WTC11 (cell line): Measurements from ENCODE around the gene MT1M. TPM values are rescaled to one million over a fixed set of nuclear protein-coding genes. Genes with fewer than 3 reads are reported as not detected.

Source experiments
- ATAC-seq: fragments of 200-7000 bp; cut with Tn5 transposase; 2 replicates; pipeline ENCODE4 v1.10.0; 2021; ENCODE audit warnings: mild to moderate bottlenecking, moderate library complexity
- CTCF ChIA-PET: fragments of 300-600 bp; sonication (Branson Sonifier 250); formaldehyde crosslinking; loops from one replicate; lab custom pipeline; 2021; ENCODE audit warnings: antibody characterized with exemption; lab: Charles Lee
- POLR2A ChIA-PET: fragments of 350-600 bp; sonication (Branson Sonifier 250); formaldehyde crosslinking; loops from one replicate; lab custom pipeline; 2021; ENCODE audit warnings: antibody characterized with exemption; lab: Charles Lee
- DNase-seq: peaks from one replicate; pipeline ENCODE4 v3.0.0; 2021; ENCODE audit warnings: low spot score
- H3K27ac Mint-ChIP-seq: 2 replicates; pipeline ENCODE4 v1.8.0; 2021; ENCODE audit warnings: mixed read lengths
- H3K27me3 Mint-ChIP-seq: 2 replicates; pipeline ENCODE4 v1.8.0; 2021; ENCODE audit warnings: low read depth, mild to moderate bottlenecking, moderate library complexity, mixed read lengths
- H3K36me3 Mint-ChIP-seq: 2 replicates; pipeline ENCODE4 v1.8.0; 2021; ENCODE audit warnings: mixed read lengths
- H3K4me1 Mint-ChIP-seq: 2 replicates; pipeline ENCODE4 v1.8.0; 2022; ENCODE audit warnings: mixed read lengths
- H3K4me3 Mint-ChIP-seq: 2 replicates; pipeline ENCODE4 v1.8.0; 2021; ENCODE audit warnings: mild to moderate bottlenecking, moderate library complexity, mixed read lengths
- H3K9me3 Mint-ChIP-seq: 2 replicates; pipeline ENCODE4 v1.8.0; 2021; ENCODE audit warnings: mixed read lengths
- ATF1 ChIP-seq: sonication (generic); formaldehyde crosslinking; IDR thresholded peaks from 2 replicates; pipeline ENCODE4 v1.8.1; 2023; ENCODE audit warnings: mild to moderate bottlenecking, moderate library complexity, missing genetic modification reagents
- CREB1 ChIP-seq: sonication (generic); formaldehyde crosslinking; IDR thresholded peaks from 2 replicates; pipeline ENCODE4 v1.8.0; 2023; ENCODE audit warnings: mild to moderate bottlenecking, missing genetic modification reagents
- FOXP1 ChIP-seq: sonication (generic); formaldehyde crosslinking; IDR thresholded peaks from 2 replicates; pipeline ENCODE4 v1.8.0; 2022; ENCODE audit warnings: missing genetic modification reagents, mild to moderate bottlenecking, moderate library complexity, borderline replicate concordance
- IRF2 ChIP-seq: sonication (generic); formaldehyde crosslinking; IDR thresholded peaks from 2 replicates; pipeline ENCODE4 v1.8.0; 2022; ENCODE audit warnings: low read depth, missing genetic modification reagents, borderline replicate concordance
- NFATC4 ChIP-seq: fragments of 250-450 bp; sonication (Bioruptor Pico); IDR thresholded peaks from 2 replicates; pipeline ENCODE4 v1.9.0; 2021; ENCODE audit warnings: mild to moderate bottlenecking
- RELA ChIP-seq: sonication (generic); formaldehyde crosslinking; IDR thresholded peaks from 2 replicates; pipeline ENCODE4 v1.8.1; 2022; ENCODE audit warnings: missing genetic modification reagents, mild to moderate bottlenecking, borderline replicate concordance
- SP1 ChIP-seq: sonication (generic); formaldehyde crosslinking; conservative IDR thresholded peaks from 2 replicates; pipeline ENCODE4 v1.8.1; 2022; ENCODE audit warnings: missing genetic modification reagents
- ZNF219 ChIP-seq: sonication (generic); formaldehyde crosslinking; IDR thresholded peaks from 2 replicates; pipeline ENCODE4 v1.8.0; 2023; ENCODE audit warnings: missing genetic modification reagents, mild to moderate bottlenecking, borderline replicate concordance
- ZNF396 ChIP-seq: fragments of 250-450 bp; sonication (Bioruptor Pico); IDR thresholded peaks from 2 replicates; pipeline ENCODE4 v1.8.0; 2021; ENCODE audit warnings: mild to moderate bottlenecking, moderate library complexity, borderline replicate concordance
- total RNA-seq: library from RNA; stranded (reverse); gene quantifications from 3 replicates; pipeline ENCODE4 v1.2.3, GENCODE V29; 2021
- TF ChIP-seq, protein P1 (sequence below): fragments of 250-450 bp; sonication (Bioruptor Pico); IDR thresholded peaks from 2 replicates; pipeline ENCODE4 v1.9.0; 2021; ENCODE audit warnings: mild to moderate bottlenecking
- TF ChIP-seq, protein P2 (sequence below): sonication (generic); formaldehyde crosslinking; IDR thresholded peaks from 2 replicates; pipeline ENCODE4 v1.8.0; 2022; ENCODE audit warnings: mild to moderate bottlenecking, missing genetic modification reagents
- TF ChIP-seq, protein P3 (sequence below): sonication (generic); formaldehyde crosslinking; IDR thresholded peaks from 2 replicates; pipeline ENCODE4 v1.8.0; 2022; ENCODE audit warnings: missing genetic modification reagents
- TF ChIP-seq, protein P4 (sequence below): fragments of 250-450 bp; sonication (Bioruptor Pico); IDR thresholded peaks from 2 replicates; pipeline ENCODE4 v1.9.0; 2021; ENCODE audit warnings: mild to moderate bottlenecking, borderline replicate concordance
- TF ChIP-seq, protein P5 (sequence below): sonication (generic); formaldehyde crosslinking; IDR thresholded peaks from 2 replicates; pipeline ENCODE4 v1.8.0; 2023; ENCODE audit warnings: missing genetic modification reagents

The MT1M gene
- total RNA-seq, 1 experiment from 2014 or later: 4.7 TPM

DNA sequence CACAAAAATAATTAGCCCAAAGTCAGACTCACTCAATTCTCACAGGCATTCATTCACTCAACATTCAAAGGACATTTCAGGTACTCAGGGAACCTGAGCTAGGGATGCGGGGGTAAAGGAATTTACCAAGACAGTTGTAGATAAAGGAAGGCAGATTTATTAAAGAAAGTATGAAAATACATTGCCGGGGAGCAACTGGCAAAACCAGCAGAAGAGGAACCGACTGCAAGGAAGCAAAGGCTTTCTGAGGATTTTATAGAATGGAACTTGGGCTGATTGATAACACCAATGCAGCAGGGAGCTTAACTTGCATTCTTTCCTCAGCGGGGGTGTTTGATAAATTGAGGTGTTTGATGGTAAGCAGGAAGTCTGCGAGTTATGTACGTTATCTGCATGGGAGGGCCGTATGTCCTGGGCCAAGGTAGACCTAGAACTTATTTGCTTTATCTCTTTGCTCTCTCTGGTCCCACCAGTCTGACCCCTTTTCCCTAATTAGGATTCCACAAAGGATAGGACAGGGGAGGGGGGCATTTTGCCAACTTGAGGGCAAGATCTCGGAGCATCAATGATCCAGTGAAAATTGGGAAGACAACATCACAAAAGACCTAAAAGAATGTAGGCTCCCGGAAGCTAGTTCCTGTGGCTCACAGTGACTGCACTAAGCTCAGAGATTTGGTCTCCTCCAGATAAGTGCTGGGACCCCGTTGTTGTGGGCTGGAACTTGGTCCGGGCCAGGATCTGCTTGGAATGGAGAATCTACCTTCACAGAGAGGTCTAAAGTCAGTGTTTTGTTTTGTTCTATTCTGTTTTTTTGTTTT lies 48.9 kb upstream of the MT1M start (continued):
- TF ChIP-seq, protein P1, sequence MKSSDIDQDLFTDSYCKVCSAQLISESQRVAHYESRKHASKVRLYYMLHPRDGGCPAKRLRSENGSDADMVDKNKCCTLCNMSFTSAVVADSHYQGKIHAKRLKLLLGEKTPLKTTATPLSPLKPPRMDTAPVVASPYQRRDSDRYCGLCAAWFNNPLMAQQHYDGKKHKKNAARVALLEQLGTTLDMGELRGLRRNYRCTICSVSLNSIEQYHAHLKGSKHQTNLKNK: no peak
- no peak for TF ChIP-seq ZNF396 (CRISPR knock-in tag)
- TF ChIP-seq, protein P2, sequence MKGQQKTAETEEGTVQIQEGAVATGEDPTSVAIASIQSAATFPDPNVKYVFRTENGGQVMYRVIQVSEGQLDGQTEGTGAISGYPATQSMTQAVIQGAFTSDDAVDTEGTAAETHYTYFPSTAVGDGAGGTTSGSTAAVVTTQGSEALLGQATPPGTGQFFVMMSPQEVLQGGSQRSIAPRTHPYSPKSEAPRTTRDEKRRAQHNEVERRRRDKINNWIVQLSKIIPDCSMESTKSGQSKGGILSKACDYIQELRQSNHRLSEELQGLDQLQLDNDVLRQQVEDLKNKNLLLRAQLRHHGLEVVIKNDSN (CRISPR knock-in tag): no peak
- TF ChIP-seq FOXP1: no peak
- no peak for TF ChIP-seq IRF2 (CRISPR knock-in tag)
- TF ChIP-seq, protein P3, sequence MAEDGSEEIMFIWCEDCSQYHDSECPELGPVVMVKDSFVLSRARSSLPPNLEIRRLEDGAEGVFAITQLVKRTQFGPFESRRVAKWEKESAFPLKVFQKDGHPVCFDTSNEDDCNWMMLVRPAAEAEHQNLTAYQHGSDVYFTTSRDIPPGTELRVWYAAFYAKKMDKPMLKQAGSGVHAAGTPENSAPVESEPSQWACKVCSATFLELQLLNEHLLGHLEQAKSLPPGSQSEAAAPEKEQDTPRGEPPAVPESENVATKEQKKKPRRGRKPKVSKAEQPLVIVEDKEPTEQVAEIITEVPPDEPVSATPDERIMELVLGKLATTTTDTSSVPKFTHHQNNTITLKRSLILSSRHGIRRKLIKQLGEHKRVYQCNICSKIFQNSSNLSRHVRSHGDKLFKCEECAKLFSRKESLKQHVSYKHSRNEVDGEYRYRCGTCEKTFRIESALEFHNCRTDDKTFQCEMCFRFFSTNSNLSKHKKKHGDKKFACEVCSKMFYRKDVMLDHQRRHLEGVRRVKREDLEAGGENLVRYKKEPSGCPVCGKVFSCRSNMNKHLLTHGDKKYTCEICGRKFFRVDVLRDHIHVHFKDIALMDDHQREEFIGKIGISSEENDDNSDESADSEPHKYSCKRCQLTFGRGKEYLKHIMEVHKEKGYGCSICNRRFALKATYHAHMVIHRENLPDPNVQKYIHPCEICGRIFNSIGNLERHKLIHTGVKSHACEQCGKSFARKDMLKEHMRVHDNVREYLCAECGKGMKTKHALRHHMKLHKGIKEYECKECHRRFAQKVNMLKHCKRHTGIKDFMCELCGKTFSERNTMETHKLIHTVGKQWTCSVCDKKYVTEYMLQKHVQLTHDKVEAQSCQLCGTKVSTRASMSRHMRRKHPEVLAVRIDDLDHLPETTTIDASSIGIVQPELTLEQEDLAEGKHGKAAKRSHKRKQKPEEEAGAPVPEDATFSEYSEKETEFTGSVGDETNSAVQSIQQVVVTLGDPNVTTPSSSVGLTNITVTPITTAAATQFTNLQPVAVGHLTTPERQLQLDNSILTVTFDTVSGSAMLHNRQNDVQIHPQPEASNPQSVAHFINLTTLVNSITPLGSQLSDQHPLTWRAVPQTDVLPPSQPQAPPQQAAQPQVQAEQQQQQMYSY (CRISPR knock-in tag): no peak
- no peak for TF ChIP-seq NFATC4 (CRISPR knock-in tag)
- TF ChIP-seq, protein P4, sequence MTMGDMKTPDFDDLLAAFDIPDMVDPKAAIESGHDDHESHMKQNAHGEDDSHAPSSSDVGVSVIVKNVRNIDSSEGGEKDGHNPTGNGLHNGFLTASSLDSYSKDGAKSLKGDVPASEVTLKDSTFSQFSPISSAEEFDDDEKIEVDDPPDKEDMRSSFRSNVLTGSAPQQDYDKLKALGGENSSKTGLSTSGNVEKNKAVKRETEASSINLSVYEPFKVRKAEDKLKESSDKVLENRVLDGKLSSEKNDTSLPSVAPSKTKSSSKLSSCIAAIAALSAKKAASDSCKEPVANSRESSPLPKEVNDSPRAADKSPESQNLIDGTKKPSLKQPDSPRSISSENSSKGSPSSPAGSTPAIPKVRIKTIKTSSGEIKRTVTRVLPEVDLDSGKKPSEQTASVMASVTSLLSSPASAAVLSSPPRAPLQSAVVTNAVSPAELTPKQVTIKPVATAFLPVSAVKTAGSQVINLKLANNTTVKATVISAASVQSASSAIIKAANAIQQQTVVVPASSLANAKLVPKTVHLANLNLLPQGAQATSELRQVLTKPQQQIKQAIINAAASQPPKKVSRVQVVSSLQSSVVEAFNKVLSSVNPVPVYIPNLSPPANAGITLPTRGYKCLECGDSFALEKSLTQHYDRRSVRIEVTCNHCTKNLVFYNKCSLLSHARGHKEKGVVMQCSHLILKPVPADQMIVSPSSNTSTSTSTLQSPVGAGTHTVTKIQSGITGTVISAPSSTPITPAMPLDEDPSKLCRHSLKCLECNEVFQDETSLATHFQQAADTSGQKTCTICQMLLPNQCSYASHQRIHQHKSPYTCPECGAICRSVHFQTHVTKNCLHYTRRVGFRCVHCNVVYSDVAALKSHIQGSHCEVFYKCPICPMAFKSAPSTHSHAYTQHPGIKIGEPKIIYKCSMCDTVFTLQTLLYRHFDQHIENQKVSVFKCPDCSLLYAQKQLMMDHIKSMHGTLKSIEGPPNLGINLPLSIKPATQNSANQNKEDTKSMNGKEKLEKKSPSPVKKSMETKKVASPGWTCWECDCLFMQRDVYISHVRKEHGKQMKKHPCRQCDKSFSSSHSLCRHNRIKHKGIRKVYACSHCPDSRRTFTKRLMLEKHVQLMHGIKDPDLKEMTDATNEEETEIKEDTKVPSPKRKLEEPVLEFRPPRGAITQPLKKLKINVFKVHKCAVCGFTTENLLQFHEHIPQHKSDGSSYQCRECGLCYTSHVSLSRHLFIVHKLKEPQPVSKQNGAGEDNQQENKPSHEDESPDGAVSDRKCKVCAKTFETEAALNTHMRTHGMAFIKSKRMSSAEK: no peak

DNA sequence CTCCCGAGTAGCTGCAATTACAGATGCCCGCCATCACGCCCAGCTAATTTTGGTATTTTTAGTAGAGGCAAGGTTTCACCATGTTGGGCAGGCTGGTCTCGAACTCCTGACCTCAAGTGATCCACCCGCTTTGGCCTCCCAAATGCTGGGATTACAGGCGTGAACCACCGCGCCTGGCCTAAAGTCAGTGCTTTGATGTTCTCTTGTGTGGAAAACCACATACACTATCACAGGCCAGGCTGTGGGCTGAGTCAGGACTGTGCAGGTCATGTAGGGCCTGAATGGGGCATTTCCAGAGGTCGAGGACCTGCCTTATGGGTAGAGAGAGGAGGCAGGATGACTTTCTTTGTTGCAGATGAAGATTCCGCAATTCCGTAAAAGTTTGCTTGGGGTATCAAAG lies 48.2 kb upstream of the MT1M start:
- Mint-ChIP-seq H3K4me3 (no peak overlapping the region), H3K27me3 (peaks cover 37% of the 10 kb centered on the region), H3K4me1 (peaks cover 10% of the 10 kb centered on the region), H3K27ac (no peak overlapping the region), H3K36me3 (no peaks in the 10 kb centered on the region), H3K9me3 (no peaks in the 10 kb centered on the region)
- TF ChIP-seq ZNF219 (CRISPR knock-in tag) (no peak), CREB1 (no peak), RELA (CRISPR knock-in tag) (no peak), SP1 (CRISPR knock-in tag) (no peak), ATF1 (CRISPR knock-in tag) (no peak)
- TF ChIP-seq, protein P5, sequence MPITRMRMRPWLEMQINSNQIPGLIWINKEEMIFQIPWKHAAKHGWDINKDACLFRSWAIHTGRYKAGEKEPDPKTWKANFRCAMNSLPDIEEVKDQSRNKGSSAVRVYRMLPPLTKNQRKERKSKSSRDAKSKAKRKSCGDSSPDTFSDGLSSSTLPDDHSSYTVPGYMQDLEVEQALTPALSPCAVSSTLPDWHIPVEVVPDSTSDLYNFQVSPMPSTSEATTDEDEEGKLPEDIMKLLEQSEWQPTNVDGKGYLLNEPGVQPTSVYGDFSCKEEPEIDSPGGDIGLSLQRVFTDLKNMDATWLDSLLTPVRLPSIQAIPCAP (CRISPR knock-in tag): no peak
- CTCF ChIA-PET: no interaction called here
- no peak for DNase-seq
- POLR2A ChIA-PET: no interaction called here
- no peak for ATAC-seq
